HG03460 (cell line): Measurements from ENCODE around the gene SIK3.

Experiments used
- ATAC-seq: cut with Tn5 transposase; IDR thresholded peaks from one replicate; pipeline ENCODE4 v1.9.1; 2021; ENCODE audit not compliant: unreplicated experiment

The SIK3 gene

DNA sequence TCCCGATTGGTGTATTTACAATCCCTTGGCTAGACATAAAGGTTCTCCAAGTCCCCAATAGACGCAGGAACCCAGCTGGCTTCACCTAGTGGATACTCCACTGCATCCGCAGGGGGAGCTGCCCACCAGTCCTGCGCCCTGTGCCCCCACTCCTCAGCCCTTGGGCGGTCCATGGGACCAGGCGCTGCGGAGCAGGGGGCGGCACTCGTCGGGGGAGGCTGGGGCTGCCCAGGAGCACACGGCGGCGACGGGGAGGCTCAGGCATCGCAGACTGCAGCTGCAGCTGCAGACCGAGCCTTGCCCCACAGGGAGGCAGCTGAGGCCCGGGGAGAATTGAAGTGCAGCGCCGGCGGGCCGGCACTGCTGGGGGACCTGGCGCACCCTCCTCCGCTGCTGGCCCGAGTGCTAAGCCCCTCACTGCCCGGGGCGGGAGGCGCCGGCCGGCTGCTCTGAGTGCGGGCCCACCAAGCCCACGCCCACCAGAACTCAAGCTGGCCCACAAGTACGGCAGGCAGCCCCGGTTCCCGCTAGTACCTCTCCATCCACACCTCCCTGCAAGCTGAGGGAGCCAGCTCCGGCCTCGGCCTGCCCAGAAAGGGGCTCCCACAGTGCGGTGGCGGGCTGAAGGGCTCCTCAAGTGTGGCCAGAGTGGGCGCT, 12.2 kb upstream of the SIK3 start:
- no peak for ATAC-seq

- ATAC-seq, result no peak
Measured at GRCh38 chr11:117107701-117108590, 9.7 kb upstream of the SIK3 start.

DNA sequence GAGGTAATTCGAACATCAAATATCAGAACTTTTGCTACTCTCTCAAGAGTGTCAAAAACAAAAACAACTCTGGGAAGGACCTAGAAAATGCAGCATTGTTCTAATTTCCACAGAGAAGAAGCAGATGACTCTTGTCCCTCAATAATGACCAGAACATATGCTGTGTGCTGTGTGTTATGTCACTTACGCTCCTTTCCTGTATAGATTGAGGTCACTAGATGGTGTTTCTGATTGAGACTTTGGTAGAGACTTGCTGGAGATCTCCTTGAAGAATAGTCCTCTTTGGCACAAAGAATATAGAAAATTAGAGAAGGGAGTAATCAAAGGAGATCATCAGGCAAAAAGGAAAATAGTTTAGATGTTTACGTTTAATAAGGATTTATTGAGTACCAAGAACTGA, 2.3 kb upstream of the SIK3 start:
- ATAC-seq, result no peak

DNA sequence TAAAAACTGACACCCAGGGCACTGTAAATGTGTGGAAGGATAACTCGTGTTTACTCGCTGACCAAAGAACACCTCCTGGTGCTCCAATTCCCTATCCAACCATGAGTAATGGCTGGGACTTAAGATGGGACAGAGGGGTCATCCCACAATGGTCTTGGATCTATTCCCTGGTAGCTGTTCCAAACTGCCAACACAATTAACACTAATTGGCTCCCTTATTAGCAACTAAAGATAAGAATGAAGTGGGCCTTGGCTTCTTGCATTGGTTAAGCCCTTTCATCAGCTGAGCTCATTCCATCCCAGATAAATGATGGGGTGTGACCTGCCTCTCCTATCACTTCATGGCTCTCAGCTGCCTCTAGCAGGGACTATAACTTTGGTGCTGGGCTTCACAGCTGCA, 1.5 kb upstream of the SIK3 start:
- no peak for ATAC-seq

DNA sequence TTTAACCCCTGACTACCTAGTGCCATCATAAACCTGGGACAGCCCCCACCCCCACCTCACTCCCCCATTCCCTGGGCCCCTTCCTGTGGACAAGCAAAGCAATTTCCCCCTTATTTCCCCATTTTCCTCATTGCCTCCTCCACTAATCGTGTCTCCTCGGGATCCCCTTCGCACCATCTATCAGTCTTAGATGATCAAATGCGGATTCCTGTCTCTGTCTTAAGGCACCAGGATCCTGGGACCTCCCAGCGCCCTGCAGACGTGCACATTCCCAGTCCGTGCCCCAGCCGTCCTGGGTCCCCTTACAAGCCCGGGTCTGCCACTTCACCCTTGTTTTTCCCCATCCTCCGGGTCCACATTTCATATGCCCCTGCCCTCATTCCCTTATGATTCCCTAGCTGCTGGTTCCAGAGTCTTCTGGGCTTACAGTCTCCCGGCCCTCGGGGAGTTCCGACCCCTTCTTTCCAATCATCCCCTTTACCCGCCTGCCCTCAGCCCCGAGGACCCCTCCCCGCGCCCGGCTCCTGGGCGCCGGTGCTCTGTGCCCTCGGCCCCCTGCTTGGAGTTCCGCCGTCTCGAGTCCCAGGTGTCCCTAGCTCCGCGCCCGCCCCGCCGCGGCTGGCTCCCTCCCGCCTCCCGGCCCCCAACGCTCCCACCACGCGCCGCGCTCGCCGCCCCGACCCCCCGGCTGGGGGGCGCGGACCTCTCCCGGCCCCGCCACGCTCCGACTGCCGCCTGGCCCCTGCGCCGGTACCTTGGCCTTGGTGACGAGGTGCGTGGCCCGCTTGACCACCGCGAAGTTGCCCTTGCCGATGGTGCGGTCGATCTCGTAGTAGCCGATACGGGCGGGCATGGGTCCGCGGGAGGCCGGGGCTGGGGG, 599 bp downstream of the SIK3 start:
- ATAC-seq, result peak; percentile 21

DNA sequence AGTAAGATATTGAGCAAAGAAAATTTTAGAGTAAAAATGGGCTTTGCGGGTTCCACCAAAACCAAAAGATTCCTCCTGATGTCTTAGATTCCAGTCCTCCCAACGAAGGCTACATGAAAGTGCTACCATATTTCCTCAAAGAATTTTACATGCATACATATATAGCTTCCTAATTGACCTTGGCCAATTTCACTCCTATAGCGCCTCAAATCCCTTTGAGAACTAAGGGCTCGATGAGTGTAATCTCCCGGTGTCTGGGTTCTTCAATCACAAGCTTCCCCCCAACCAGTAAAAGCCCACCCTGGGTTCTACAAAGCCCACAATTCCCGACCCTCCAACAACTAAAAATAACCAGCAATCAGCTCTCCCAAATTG, 1.2 kb downstream of the SIK3 start:
- no peak for ATAC-seq

GRCh38 chr11:117096201-117096991, 1.8 kb downstream of the SIK3 start:
- ATAC-seq, result no peak

- no peak for ATAC-seq
Measured at GRCh38 chr11:117095284-117096161, 2.7 kb downstream of the SIK3 start.

- no peak for ATAC-seq
Measured at GRCh38 chr11:117094776-117095175, 3.5 kb downstream of the SIK3 start.

- no peak for ATAC-seq
Measured at GRCh38 chr11:117092951-117093590, 5.2 kb downstream of the SIK3 start.

DNA sequence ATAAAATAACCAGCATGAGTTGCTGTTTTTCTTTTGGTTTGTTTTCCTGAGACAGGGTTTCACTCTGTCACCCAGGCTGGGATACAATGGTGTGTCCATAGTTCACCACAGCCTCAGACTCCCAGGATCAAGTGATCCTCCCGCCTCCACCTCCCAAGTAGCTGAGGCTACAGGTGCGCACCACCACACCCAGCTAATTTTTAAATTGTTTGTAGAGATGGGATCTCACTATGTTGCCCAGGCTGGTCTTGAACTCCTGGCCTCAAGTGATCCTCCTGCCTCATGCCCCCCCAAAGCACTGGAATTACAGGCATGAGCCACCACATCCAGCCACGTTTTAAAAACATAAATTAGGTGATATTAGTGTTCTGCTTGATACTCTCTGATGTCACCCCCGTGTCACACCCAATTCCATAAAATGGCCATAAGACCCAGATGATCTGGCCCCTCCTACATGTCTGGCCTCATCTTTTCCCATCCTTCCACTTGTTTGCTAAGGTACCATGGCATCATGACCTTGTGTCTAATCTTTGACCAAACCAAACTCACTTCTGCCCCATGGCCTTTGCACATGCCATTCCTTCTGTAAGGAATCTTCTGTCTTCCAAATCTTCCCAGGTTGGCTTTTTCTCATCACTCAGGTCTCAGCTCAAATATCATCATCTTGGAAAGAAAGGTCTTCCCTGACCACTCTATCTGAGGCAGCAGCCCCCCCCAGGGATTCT, 6.3 kb downstream of the SIK3 start:
- no peak for ATAC-seq

- no peak for ATAC-seq
Measured at GRCh38 chr11:117090111-117090706, 8.0 kb downstream of the SIK3 start.

- no peak for ATAC-seq
Measured at GRCh38 chr11:117089685-117090084, 8.5 kb downstream of the SIK3 start.

GRCh38 chr11:117087446-117087845, 10.8 kb downstream of the SIK3 start:
- ATAC-seq, result no peak

DNA sequence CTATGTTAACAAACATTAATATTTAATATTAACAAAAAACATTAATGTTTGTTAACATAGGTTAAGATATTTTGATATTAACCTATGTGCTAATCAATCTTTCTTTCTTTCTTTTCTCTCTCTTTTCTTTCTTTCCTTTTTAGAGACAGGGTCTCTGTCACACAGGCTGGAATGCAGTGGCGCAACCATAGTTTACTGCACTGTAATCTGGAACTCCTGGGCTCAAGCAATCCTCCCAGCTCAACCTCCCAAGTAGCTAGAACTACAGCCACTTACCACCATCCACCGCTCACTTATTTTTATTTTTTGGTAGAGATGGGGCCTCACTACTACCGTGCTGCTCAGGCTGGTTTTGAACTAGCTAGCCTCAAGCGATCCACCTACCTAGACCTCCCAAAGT, 13.2 kb downstream of the SIK3 start:
- ATAC-seq, result no peak

DNA sequence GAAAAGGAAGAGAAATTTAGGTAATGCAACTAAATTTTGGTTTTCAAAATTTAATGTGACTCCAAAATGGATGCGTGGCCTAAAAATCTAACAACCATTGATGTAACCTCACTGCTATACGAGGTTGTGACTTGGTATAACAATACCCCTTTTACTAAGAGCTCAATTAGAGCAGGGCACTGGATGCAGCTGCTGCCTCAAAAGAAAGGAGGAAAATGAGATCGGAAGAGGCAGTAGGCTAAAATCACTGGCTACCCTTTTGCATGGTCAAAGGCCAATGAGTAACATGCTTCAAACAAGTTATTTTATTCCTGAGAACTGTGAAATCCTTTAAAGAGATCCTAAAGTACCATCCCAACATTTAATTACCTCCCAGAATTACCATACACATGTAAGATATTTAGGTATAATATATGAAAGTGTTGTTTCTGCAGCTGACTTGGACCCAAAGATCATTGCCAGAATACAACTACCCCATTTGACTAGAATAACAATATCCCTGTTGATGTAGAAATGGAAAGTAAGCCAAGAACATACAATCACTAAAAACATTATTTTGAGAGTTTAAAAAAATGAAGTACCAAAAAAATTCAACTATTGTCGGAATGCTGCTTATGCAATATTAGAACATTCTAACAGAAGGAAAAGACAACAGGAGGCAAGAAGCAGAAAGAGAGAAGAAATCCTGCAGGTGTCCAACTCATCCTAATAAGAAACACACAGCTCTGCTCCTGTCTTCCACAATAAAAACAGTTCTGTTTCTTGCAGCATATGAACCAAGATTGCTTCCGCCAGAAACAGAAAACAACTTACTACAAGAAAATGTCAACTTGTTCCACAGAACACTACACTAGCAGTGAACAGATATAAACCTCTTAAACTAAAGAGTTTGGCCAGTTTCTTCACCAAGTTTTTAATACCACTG, 15.0 kb downstream of the SIK3 start:
- no peak for ATAC-seq

- no peak for ATAC-seq
Measured at GRCh38 chr11:117081908-117082307, 16.3 kb downstream of the SIK3 start.
